ENCODE results near the gene FOXO3. TPM values are rescaled to one million over a fixed set of nuclear protein-coding genes. Genes with fewer than 3 reads are reported as not detected.

The FOXO3 gene
- total RNA-seq, 1 donor from 2014 or later: 41.4 TPM

DNA sequence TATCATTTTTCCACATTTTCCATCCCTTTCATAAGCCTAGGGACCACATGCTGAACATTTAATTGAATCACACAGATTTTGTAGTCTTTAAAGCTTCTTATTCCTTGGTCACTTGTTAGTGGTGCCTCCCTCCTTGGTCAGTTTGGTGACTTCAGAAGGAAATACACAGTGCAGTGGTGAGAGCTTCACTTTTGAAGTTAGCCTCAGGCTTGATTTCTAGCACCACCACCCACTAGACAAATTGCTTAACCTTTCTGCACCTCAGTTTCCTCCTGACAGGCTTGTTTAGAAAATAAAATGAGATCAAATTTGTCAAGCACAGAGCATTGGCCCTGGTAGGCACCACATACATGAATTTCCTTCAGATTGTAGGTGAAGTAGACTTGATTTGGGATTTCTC, 91.7 kb downstream of the FOXO3 start:
- TF ChIP-seq, protein P1, sequence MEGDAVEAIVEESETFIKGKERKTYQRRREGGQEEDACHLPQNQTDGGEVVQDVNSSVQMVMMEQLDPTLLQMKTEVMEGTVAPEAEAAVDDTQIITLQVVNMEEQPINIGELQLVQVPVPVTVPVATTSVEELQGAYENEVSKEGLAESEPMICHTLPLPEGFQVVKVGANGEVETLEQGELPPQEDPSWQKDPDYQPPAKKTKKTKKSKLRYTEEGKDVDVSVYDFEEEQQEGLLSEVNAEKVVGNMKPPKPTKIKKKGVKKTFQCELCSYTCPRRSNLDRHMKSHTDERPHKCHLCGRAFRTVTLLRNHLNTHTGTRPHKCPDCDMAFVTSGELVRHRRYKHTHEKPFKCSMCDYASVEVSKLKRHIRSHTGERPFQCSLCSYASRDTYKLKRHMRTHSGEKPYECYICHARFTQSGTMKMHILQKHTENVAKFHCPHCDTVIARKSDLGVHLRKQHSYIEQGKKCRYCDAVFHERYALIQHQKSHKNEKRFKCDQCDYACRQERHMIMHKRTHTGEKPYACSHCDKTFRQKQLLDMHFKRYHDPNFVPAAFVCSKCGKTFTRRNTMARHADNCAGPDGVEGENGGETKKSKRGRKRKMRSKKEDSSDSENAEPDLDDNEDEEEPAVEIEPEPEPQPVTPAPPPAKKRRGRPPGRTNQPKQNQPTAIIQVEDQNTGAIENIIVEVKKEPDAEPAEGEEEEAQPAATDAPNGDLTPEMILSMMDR (IDR thresholded peaks at IDR 0.05; ENCODE audit: insufficient read depth, low read length, poor library complexity, severe bottlenecking): no peak
- DNase-seq (ENCODE audit: low read depth): no peak
- no peaks in the 10 kb centered on the region for H3K36me3 ChIP-seq (ENCODE audit: control insufficient read depth, insufficient read depth, low read length)

DNA sequence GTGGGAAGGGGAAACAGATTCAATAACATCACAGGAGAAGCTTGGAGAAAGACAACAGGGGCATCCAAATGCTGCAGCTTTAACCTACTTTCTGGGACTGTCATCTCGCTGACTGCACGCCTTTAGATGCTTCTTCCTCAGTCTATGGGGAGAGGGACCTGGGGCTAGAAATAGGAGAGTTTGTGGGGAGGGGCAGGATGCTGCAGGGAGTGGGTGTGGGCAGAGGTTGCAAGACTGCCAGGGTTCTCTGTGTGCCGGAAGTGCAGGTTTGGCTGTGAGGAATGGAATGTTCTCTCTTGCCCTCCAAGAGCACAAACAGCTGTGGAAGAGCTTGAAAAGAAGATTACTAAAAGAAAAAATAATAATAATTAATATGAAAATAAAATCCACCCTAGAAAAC, 93.2 kb downstream of the FOXO3 start:
- no peaks in the 10 kb centered on the region for H3K27me3 ChIP-seq (ENCODE audit: control insufficient read depth, insufficient read depth, low read length)
- H3K36me3 ChIP-seq (ENCODE audit: control insufficient read depth, insufficient read depth, low read length): no peaks in the 10 kb centered on the region
- H3K4me3 ChIP-seq (ENCODE audit: low read depth, low read length): no peak overlapping the region
- DNase-seq (ENCODE audit: low read depth): no peak
- TF ChIP-seq, protein P1 (IDR thresholded peaks at IDR 0.05; ENCODE audit: insufficient read depth, low read length, poor library complexity, severe bottlenecking): no peak

More for the DNA sequence above, 91.7 kb downstream of the FOXO3 start:
- no peak overlapping the region for H3K4me3 ChIP-seq (ENCODE audit: low read depth, low read length)
- no peaks in the 10 kb centered on the region for H3K27me3 ChIP-seq (ENCODE audit: control insufficient read depth, insufficient read depth, low read length)

GRCh38 chr6:108654465-108655106, 93.9 kb downstream of the FOXO3 start:
- H3K36me3 ChIP-seq (ENCODE audit: control insufficient read depth, insufficient read depth, low read length): no peaks in the 10 kb centered on the region

DNA sequence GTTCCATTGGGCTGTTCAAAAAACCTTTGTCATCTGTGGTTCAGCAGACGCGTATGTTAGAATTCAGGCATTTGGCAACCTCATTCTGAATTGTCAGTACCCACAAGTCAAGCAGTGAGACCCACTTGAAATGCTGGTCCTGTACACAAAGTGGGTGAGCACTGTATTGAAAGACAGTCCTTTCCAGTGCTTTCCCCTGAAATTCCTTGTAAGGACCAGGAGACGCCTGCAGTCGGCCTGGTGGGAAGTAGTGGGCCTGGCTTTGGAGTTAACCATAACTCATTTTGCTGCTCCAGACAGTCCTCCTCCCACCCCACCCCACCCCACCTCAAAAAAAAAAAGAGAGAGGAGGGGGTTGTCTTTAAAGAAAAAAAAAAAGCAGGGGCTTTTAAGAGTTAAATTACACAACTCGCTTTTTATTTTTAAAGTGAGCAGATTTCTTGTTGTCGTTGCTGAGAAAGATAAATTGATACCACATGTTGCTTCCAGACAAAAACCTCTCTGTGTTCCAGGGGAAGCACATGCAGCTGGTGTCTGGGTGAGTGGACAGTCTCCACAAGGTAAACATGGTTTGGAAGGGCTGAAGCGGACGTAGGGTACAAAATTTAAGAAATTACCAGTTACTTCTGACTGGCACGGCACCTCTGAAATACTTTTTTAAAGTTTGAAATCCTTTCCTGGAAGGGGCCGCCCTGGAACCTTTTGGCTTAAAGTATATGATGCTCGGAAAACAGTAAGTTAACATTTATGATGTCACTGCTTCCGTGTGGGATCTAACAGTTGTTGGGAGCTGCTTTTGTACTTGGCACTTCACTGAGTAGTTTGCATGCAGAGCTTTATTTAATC, 95.3 kb downstream of the FOXO3 start:
- TF ChIP-seq, protein P1 (IDR thresholded peaks at IDR 0.05; ENCODE audit: insufficient read depth, low read length, poor library complexity, severe bottlenecking): no peak
- no peaks in the 10 kb centered on the region for H3K27me3 ChIP-seq (ENCODE audit: control insufficient read depth, insufficient read depth, low read length)
- DNase-seq (ENCODE audit: low read depth): no peak
- H3K4me3 ChIP-seq (ENCODE audit: low read depth, low read length): no peak overlapping the region
- no peaks in the 10 kb centered on the region for H3K36me3 ChIP-seq (ENCODE audit: control insufficient read depth, insufficient read depth, low read length)

More at GRCh38 chr6:108654465-108655106, 93.9 kb downstream of the FOXO3 start:
- TF ChIP-seq, protein P1 (IDR thresholded peaks at IDR 0.05; ENCODE audit: insufficient read depth, low read length, poor library complexity, severe bottlenecking): no peak
- Histone ChIP-seq H3K27me3 (ENCODE audit: control insufficient read depth, insufficient read depth, low read length) (no peaks in the 10 kb centered on the region), H3K4me3 (ENCODE audit: low read depth, low read length) (no peak overlapping the region)
- DNase-seq (ENCODE audit: low read depth): no peak

- no peak overlapping the region for H3K4me3 ChIP-seq (ENCODE audit: low read depth, low read length)
- TF ChIP-seq, protein P1 (IDR thresholded peaks at IDR 0.05; ENCODE audit: insufficient read depth, low read length, poor library complexity, severe bottlenecking): no peak
- no peaks in the 10 kb centered on the region for H3K27me3 ChIP-seq (ENCODE audit: control insufficient read depth, insufficient read depth, low read length)
- DNase-seq (ENCODE audit: low read depth): no peak
- no peaks in the 10 kb centered on the region for H3K36me3 ChIP-seq (ENCODE audit: control insufficient read depth, insufficient read depth, low read length)
Observed at GRCh38 chr6:108656836-108657235, 96.1 kb downstream of the FOXO3 start.
